Measurements from ENCODE around the gene RAB44.
A peak's percentile ranks its signal among the peaks of the same experiment; 100 is the strongest.
"Not testable (repeated sequence)": the region's sequence is repeated elsewhere in the genome, so short reads cannot be mapped to it uniquely, and the experiment has no call there.

The RAB44 gene

GRCh38 chr6:36714511-36714910, 16.9 kb downstream of the RAB44 start:
- DNase-seq: no peak

DNA sequence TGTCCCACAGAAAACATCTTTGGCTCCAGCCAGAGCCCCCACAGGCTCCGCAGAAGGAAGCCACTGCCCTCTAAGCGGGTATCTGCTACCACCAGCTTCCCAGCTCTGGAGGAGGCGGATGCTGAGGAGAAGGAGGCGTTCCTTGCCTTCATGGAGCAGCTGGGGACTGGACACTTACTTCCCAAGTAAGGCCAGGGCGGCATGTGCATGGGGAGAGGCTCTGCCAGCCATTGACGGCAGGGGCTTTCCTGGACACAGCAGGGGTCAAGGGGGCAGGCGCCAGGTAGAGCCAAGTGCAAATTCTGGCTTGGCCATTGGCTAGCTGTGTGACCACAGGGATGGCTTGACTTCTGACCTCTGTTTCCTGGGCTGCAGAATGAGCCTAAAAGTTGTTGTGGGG, 17.8 kb downstream of the RAB44 start:
- DNase-seq: no peak

GRCh38 chr6:36716476-36717093, 19.0 kb downstream of the RAB44 start:
- DNase-seq: no peak

DNA sequence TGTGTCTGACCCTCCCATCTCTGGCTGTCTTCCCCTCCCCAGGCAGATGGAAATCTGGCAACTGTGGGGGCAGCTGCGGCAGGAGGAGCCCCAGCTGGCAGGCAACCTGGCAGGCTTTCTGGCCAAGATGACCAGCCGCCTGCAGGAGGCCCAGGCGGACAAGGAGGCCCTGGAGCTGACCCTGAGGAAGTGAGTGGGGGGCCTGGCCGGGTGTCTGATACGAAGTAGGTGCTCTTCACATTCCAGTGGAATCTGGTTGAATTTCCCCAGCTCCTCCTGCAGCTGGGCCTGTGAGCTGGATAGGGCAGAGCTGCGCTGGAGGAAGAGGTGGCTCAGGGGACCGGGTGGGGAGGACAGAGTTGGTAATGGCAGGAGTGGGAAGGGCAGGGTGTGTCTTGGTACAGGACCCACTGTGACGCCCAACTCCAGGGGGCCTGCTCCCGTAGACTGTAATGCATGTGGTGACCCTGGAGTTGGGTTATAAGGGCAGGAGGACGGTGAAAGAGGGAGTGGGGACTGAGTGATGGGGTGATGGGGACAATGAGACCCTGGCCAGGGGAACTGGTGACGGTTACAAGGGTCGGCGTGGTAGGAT, 19.7 kb downstream of the RAB44 start:
- no peak for DNase-seq

- no peak for DNase-seq
These were observed 20.4 kb downstream of the RAB44 start for GRCh38 chr6:36717871-36718540.

DNA sequence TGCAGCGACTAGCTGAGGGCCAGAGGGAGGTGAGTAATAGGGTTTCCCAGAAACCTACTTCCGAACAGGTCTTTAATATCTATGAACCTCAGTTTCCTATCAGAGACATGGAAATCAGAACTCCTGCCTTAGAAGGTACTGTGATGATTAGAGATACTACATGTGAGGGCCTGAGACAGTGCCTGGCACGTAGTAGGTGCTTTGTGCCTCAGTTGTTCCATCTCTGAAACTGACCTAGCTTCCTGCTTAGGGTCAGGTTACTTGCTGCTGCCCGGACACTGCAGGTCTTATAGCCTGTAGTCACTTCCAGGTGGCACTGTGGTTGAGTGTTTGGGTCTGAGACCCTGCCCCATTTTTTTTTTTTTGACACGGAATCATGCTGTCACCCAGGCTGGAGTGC, 20.9 kb downstream of the RAB44 start:
- no peak for DNase-seq

- no peak for DNase-seq
These were observed 21.5 kb downstream of the RAB44 start for GRCh38 chr6:36719126-36719525.

GRCh38 chr6:36720251-36721141, 22.9 kb downstream of the RAB44 start:
- no peak for DNase-seq

DNA sequence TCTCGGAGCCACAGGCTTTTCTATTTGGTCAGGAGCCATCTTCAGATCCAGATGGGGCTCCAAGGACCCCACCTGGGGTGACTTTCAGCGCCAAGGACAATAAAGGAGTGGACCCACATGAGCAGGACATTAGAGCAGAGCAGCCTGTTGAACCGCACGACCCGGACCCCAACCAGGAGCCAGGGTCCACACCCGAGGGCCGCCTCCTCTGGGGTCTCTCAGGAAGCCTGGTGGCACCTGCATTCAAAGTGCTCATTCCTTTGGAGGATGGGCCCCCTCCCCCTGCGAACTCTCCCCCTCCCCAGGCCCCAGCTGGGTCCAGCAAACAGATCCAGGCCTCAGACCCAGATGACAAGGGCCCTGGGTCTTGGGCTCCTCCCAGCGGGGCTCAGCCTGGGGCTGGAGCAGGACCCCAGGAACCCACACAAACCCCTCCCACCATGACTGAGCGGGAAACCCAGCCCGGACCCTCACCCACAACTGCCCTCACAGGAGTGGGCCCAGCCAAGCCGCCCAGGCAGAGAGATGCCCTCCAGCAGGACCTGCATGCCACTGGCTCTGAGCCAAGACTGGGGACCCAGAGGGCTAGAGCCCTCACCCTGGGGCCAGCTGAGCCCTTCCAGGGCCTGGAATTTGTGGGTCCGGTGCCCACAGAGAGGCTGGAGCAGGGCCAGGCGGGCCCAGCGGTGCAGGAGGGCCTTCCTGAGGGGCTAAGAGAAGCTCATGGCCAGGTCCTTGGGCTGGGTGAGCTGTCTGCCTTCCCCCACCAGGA, 23.9 kb downstream of the RAB44 start:
- no peak for DNase-seq

GRCh38 chr6:36722365-36722764, 24.7 kb downstream of the RAB44 start:
- no peak for DNase-seq

GRCh38 chr6:36722879-36723278, 25.3 kb downstream of the RAB44 start:
- no peak for DNase-seq

DNA sequence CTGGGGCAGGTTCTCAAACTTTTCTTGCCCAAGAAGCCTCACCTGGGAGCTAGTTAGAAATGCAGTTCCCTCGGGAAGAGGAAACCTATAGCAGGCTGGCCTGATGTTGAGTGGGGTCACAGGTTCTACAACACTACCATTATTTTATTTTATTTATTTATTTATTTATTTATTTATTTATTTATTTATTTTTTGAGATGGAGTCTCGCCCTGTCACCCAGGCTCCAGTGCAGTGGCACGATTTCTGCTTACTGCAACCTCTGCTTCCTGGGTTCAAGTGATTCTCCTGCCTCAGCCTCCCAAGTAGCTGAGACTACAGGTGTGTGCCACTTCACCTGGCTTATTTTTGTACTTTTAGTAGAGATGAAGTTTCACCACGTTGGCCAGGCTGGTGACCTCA, 26.4 kb downstream of the RAB44 start:
- not testable (repeated sequence) for DNase-seq

DNA sequence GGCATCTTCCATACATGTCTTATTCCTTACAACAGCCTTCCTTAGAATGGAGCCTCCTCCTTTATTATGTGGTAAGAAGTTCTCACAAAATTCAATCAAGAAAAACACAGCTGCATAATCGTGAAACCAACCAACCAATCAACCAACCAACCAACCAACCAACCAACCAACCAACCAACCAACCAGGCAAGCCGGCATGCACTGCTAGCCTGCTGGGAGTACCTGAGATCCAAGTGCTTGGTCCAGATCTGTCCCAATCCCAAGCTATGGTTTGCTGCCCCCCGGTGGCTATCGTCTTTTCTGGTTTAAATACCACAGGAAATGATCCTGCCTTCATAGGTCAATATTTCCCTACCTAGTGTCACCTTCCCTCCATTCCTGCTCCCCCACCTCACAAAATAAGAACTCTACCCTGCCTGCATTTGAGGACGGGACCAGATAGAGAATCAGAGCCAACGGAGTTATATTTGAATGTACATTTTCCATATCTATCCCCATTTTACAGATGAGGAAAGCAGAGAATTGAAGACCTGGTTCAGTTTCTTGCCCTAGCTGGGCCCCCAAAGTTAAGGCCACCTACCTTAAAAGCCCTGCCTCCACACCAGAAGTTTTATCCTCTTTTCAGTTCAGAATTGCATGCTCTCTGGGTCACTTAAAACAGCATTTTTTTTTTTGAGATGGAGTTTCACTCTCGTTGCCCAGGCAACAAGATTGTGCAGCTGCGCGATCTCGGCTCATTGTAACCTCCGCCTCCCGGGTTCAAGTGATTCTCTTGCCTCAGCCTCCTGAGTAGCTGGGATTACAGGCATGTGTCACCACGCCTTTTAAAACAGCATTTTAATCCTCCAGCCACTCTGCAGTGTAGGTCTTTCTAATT, 27.1 kb downstream of the RAB44 start:
- peak in 1 of 2 experiments; percentile 35 for DNase-seq

DNA sequence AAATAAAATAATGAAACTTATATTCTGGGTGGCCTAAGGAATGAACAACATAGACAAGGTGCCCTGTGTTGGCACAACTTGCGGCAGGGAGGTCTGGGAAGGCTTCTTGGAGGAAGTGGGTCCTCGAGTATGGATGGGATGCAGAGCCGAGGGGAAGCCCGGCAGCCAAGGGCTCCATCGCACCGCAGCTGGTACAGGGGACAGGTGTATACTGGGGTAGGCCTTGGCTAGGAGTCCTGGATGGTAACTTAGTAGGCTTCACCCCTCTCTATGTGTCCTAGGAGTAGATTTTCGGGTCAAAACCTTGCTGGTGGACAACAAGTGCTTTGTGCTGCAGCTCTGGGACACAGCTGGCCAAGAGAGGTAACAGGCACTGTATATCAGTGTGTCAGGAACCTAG, 28.0 kb downstream of the RAB44 start:
- no peak for DNase-seq

GRCh38 chr6:36727505-36728021, 29.9 kb downstream of the RAB44 start:
- peak; percentile 96 for DNase-seq

GRCh38 chr6:36728289-36729160, 30.9 kb downstream of the RAB44 start:
- no peak for DNase-seq

GRCh38 chr6:36729161-36729524, 31.5 kb downstream of the RAB44 start:
- no peak for DNase-seq

DNA sequence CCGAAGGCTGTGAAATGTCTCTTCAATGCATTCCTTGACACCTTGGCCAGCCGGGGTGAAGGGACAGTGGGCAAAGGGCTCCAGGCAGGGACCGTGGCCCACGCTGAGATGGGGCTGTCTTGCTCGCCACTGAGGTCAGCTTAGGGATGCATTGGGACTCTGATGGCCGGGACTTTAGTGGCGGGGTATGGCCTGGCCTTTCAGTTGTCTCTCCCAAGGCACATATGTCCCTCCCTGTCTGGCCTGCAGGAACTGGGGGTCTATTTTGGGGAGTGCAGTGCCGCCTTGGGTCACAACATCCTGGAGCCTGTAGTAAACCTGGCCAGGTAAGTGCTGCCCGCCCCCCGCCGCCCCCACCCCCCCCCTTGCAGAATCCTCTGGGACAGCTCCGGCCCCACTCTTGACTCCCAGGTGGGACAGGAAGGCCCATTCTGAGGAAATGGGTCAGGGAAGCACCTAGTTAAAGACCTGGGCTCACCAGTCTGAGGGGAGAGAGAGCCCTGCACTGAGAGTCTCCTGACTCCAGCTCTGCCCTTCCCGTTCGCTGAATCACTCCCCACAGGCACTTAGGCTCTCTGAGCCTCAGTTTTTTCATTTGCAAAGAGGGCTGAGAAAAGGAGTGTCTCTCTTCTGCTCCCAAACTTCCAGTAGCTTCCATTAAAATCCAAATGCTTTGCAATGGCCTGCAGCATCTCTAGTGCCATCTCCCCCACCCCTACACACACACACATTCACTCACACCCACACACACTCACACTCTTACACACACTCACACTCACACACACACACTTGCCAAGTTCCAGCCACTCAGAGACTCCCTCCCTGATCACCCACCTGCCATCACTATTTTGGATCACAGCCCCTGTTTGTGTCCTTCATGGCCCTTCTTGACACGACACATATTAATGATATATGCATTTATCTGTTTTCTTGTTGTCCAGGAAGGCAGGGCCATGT, 33.1 kb downstream of the RAB44 start:
- DNase-seq: no peak

GRCh38 chr6:36731622-36732310, 34.1 kb downstream of the RAB44 start:
- DNase-seq: no peak
